ENCODE data around the gene RNF213.
"Not testable (repeated sequence)": the region's sequence is repeated elsewhere in the genome, so short reads cannot be mapped to it uniquely, and the experiment has no call there.

DNA sequence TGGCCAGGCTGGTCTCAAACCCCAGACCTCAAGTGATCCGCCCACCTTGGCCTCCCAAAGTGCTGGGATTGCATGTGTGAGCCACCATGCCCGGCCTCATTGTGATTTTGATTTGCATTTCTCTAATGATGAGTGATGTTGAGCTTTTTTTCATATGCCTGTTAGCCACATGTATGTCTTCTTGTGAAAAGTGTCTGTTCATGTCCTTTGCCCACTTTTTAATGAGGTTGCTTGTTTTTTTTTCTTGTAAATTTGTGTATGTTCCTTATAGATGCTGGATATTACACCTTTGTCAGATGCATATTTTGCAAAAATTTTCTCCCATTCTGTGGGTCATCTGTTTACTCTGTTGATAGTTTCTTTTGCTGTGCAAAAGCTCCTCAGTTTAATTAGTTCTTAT, 40.1 kb downstream of the RNF213 start:
- not testable (repeated sequence) for TF ChIP-seq RELA (IDR thresholded peaks at IDR 0.05; ENCODE audit: borderline replicate concordance, partially characterized antibody); STAT1 (conservative IDR thresholded peaks at IDR 0.05); CHD1 (IDR thresholded peaks at IDR 0.05; ENCODE audit: low read depth, low read length); KDM1A (IDR thresholded peaks at IDR 0.05; ENCODE audit: borderline replicate concordance); POLR2A (IDR thresholded peaks at IDR 0.05; ENCODE audit: low read depth, low read length); EZH2 (IDR thresholded peaks at IDR 0.05; ENCODE audit: borderline replicate concordance, control insufficient read depth, low read depth, low read length); POLR2AphosphoS2 (IDR thresholded peaks at IDR 0.05; ENCODE audit: low read depth, low read length); POLR2AphosphoS5 (IDR thresholded peaks at IDR 0.05; ENCODE audit: low read length); CHD2 (IDR thresholded peaks at IDR 0.05; ENCODE audit: borderline replicate concordance, low read depth, low read length); GABPA (IDR thresholded peaks at IDR 0.05; ENCODE audit: low read depth)
- TF ChIP-seq, protein P1, sequence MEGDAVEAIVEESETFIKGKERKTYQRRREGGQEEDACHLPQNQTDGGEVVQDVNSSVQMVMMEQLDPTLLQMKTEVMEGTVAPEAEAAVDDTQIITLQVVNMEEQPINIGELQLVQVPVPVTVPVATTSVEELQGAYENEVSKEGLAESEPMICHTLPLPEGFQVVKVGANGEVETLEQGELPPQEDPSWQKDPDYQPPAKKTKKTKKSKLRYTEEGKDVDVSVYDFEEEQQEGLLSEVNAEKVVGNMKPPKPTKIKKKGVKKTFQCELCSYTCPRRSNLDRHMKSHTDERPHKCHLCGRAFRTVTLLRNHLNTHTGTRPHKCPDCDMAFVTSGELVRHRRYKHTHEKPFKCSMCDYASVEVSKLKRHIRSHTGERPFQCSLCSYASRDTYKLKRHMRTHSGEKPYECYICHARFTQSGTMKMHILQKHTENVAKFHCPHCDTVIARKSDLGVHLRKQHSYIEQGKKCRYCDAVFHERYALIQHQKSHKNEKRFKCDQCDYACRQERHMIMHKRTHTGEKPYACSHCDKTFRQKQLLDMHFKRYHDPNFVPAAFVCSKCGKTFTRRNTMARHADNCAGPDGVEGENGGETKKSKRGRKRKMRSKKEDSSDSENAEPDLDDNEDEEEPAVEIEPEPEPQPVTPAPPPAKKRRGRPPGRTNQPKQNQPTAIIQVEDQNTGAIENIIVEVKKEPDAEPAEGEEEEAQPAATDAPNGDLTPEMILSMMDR (IDR thresholded peaks at IDR 0.05 in 2 of 3, conservative IDR thresholded peaks at IDR 0.05 in 1 of 3; ENCODE audit: control insufficient read depth in 2 of 3, extremely low read depth in 1 of 3, insufficient read depth in 1 of 3, low read depth in 3 of 3, low read length in 3 of 3) = not testable (repeated sequence)
- TF ChIP-seq, protein P2, sequence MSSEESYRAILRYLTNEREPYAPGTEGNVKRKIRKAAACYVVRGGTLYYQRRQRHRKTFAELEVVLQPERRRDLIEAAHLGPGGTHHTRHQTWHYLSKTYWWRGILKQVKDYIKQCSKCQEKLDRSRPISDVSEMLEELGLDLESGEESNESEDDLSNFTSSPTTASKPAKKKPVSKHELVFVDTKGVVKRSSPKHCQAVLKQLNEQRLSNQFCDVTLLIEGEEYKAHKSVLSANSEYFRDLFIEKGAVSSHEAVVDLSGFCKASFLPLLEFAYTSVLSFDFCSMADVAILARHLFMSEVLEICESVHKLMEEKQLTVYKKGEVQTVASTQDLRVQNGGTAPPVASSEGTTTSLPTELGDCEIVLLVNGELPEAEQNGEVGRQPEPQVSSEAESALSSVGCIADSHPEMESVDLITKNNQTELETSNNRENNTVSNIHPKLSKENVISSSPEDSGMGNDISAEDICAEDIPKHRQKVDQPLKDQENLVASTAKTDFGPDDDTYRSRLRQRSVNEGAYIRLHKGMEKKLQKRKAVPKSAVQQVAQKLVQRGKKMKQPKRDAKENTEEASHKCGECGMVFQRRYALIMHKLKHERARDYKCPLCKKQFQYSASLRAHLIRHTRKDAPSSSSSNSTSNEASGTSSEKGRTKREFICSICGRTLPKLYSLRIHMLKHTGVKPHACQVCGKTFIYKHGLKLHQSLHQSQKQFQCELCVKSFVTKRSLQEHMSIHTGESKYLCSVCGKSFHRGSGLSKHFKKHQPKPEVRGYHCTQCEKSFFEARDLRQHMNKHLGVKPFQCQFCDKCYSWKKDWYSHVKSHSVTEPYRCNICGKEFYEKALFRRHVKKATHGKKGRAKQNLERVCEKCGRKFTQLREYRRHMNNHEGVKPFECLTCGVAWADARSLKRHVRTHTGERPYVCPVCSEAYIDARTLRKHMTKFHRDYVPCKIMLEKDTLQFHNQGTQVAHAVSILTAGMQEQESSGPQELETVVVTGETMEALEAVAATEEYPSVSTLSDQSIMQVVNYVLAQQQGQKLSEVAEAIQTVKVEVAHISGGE (CRISPR knock-in tag; IDR thresholded peaks at IDR 0.05) = not testable (repeated sequence)
- TF ChIP-seq, protein P3, sequence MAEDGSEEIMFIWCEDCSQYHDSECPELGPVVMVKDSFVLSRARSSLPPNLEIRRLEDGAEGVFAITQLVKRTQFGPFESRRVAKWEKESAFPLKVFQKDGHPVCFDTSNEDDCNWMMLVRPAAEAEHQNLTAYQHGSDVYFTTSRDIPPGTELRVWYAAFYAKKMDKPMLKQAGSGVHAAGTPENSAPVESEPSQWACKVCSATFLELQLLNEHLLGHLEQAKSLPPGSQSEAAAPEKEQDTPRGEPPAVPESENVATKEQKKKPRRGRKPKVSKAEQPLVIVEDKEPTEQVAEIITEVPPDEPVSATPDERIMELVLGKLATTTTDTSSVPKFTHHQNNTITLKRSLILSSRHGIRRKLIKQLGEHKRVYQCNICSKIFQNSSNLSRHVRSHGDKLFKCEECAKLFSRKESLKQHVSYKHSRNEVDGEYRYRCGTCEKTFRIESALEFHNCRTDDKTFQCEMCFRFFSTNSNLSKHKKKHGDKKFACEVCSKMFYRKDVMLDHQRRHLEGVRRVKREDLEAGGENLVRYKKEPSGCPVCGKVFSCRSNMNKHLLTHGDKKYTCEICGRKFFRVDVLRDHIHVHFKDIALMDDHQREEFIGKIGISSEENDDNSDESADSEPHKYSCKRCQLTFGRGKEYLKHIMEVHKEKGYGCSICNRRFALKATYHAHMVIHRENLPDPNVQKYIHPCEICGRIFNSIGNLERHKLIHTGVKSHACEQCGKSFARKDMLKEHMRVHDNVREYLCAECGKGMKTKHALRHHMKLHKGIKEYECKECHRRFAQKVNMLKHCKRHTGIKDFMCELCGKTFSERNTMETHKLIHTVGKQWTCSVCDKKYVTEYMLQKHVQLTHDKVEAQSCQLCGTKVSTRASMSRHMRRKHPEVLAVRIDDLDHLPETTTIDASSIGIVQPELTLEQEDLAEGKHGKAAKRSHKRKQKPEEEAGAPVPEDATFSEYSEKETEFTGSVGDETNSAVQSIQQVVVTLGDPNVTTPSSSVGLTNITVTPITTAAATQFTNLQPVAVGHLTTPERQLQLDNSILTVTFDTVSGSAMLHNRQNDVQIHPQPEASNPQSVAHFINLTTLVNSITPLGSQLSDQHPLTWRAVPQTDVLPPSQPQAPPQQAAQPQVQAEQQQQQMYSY (CRISPR knock-in tag; IDR thresholded peaks at IDR 0.05) = not testable (repeated sequence)
- TF ChIP-seq, protein P4, sequence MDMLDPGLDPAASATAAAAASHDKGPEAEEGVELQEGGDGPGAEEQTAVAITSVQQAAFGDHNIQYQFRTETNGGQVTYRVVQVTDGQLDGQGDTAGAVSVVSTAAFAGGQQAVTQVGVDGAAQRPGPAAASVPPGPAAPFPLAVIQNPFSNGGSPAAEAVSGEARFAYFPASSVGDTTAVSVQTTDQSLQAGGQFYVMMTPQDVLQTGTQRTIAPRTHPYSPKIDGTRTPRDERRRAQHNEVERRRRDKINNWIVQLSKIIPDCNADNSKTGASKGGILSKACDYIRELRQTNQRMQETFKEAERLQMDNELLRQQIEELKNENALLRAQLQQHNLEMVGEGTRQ (IDR thresholded peaks at IDR 0.05; ENCODE audit: borderline replicate concordance, low read depth, low read length) = not testable (repeated sequence)

Measured in GM12878 (cell line).